CD14-positive monocyte (primary cell): Measurements from ENCODE around the gene PRM2. TPM values are rescaled to one million over a fixed set of nuclear protein-coding genes. Genes with fewer than 3 reads are reported as not detected.

Source experiments
- DNase-seq, 3 donors: peaks; one replicate each; pipeline ENCODE4 v3.0.0-alpha.2; 2011 to 2022
- H2AFZ ChIP-seq: 2 replicates; pipeline ENCODE4 v1.6.0; 2012; ENCODE audit warnings: mild to moderate bottlenecking, low read depth, low read length, inconsistent platforms; ENCODE audit not compliant: insufficient read depth, poor library complexity, severe bottlenecking
- H3K27ac ChIP-seq, 2 donors: 1 replicate in 1 of 2; 2 replicates in 1 of 2; pipeline ENCODE4 v1.5.1; 2012 to 2013; ENCODE audit warnings: low read length in 2 of 2, control low read depth in 1 of 2, inconsistent platforms in 1 of 2, low read depth in 1 of 2, mild to moderate bottlenecking in 1 of 2
- H3K27me3 ChIP-seq, 2 donors: one replicate each; pipeline versions ENCODE4 v1.6.0 to v1.6.1; 2011 to 2013; ENCODE audit warnings: low read length in 2 of 2; ENCODE audit not compliant: control insufficient read depth in 2 of 2, insufficient read depth in 2 of 2
- H3K36me3 ChIP-seq, 2 donors: replicated peaks in 1 of 2; 1 replicate in 1 of 2; 2 replicates in 1 of 2; pipeline versions ENCODE4 v1.5.1 to v1.6.1; 2012 to 2013; ENCODE audit warnings: low read length in 2 of 2, control low read depth in 1 of 2, inconsistent platforms in 1 of 2, mild to moderate bottlenecking in 1 of 2; ENCODE audit not compliant: insufficient read depth in 2 of 2, control insufficient read depth in 1 of 2
- H3K4me1 ChIP-seq, 2 donors: 1 replicate in 1 of 2; 2 replicates in 1 of 2; pipeline versions ENCODE4 v1.5.1 to v1.6.1; 2012 to 2013; ENCODE audit warnings: low read length in 2 of 2, control low read depth in 1 of 2, inconsistent platforms in 1 of 2, mild to moderate bottlenecking in 1 of 2, moderate library complexity in 1 of 2; ENCODE audit not compliant: insufficient read depth in 2 of 2, control insufficient read depth in 1 of 2
- H3K4me2 ChIP-seq: replicated peaks from 2 replicates; pipeline ENCODE3; 2012; ENCODE audit warnings: low read length, moderate library complexity, mild to moderate bottlenecking; ENCODE audit not compliant: poor library complexity, severe bottlenecking; ENCODE audit errors: extremely low read depth
- H3K4me3 ChIP-seq, 3 experiments: fragments of 200-600 bp in 1 of 3; sonication (generic) in 1 of 3; replicated peaks in 1 of 3; 1 replicate in 2 of 3; 2 replicates in 1 of 3; pipeline ENCODE4 v1.5.1; 2011 to 2013; ENCODE audit warnings: low read length in 3 of 3, mild to moderate bottlenecking in 3 of 3, control low read depth in 2 of 3, low read depth in 2 of 3, inconsistent platforms in 1 of 3, moderate library complexity in 1 of 3
- H3K79me2 ChIP-seq: 2 replicates; pipeline ENCODE4 v1.6.0; 2012; ENCODE audit warnings: mild to moderate bottlenecking, control low read depth, inconsistent platforms, low read length, moderate library complexity; ENCODE audit not compliant: insufficient read depth
- H3K9ac ChIP-seq: 2 replicates; pipeline ENCODE4 v1.6.0; 2017; ENCODE audit warnings: low read length, mild to moderate bottlenecking; ENCODE audit not compliant: insufficient read depth, poor library complexity, severe bottlenecking
- H3K9me3 ChIP-seq, 2 donors: replicated peaks in 1 of 2; 1 replicate in 1 of 2; 2 replicates in 1 of 2; pipeline versions ENCODE4 v1.5.1 to v1.6.1; 2012 to 2013; ENCODE audit warnings: low read length in 2 of 2, control low read depth in 1 of 2; ENCODE audit not compliant: control insufficient read depth in 1 of 2, insufficient read depth in 1 of 2
- H4K20me1 ChIP-seq: 2 replicates; pipeline ENCODE4 v1.6.0; 2012; ENCODE audit warnings: mild to moderate bottlenecking, low read length, control low read depth, moderate library complexity; ENCODE audit not compliant: insufficient read depth
- H3K27ac Mint-ChIP-seq, 7 donors: one replicate each; pipeline ENCODE4 v1.8.0; 2020; ENCODE audit warnings: mild to moderate bottlenecking in 7 of 7, mixed read lengths in 7 of 7, moderate library complexity in 6 of 7, inconsistent platforms in 2 of 7
- H3K27me3 Mint-ChIP-seq, 3 donors: one replicate each; pipeline ENCODE4 v1.8.0; 2021 to 2022; ENCODE audit warnings: low read depth in 3 of 3, mild to moderate bottlenecking in 3 of 3, mixed read lengths in 3 of 3, moderate library complexity in 3 of 3, inconsistent platforms in 1 of 3
- H3K36me3 Mint-ChIP-seq, 2 donors: one replicate each; pipeline ENCODE4 v1.8.0; 2020; ENCODE audit warnings: mixed read lengths in 2 of 2, inconsistent platforms in 1 of 2, mild to moderate bottlenecking in 1 of 2
- H3K4me1 Mint-ChIP-seq: one replicate; pipeline ENCODE4 v1.8.0; 2020; ENCODE audit warnings: mild to moderate bottlenecking, mixed read lengths
- H3K4me3 Mint-ChIP-seq, 2 donors: one replicate each; pipeline ENCODE4 v1.8.0; 2020; ENCODE audit warnings: mild to moderate bottlenecking in 2 of 2, mixed read lengths in 2 of 2, moderate library complexity in 1 of 2
- H3K9me3 Mint-ChIP-seq, 7 donors: one replicate each; pipeline ENCODE4 v1.8.0; 2020 to 2022; ENCODE audit warnings: mixed read lengths in 7 of 7, mild to moderate bottlenecking in 6 of 7, moderate library complexity in 6 of 7, inconsistent platforms in 2 of 7
- WGBS: methylation state at CpG from one replicate; pipeline ENCODE4 v1.1.5; 2013; ENCODE audit warnings: missing lambda C conversion rate; ENCODE audit not compliant: insufficient coverage; 5-methylcytosine and 5-hydroxymethylcytosine counted together
- intact Hi-C, 2 donors: fragments of 100-400 bp; cut with micrococcal nuclease; formaldehyde crosslinking; loops; one replicate each; pipeline versions ENCODE4 v1.15.0 to v1.15.1; 2023
- polyA plus RNA-seq, 3 donors: library from polyadenylated mRNA; depleted of rRNA in 1 of 3; unstranded in 2 of 3; stranded (reverse) in 1 of 3; fragments of 300-500 nt in 2 of 3; fragments of >200 nt in 1 of 3; fragmentation: Illumina TruSeq in 2 of 3; gene quantifications; 1 replicate in 2 of 3; 2 replicates in 1 of 3; pipeline ENCODE4 v1.2.3, GENCODE V29; 2012 to 2021
- TF ChIP-seq, protein P1 (sequence below): fragments of 200-600 bp; IDR thresholded peaks from one replicate; pipeline ENCODE4 v1.8.0; 2022; ENCODE audit warnings: antibody characterized with exemption, mild to moderate bottlenecking

Gene PRM2
- polyA plus RNA-seq, 3 donors, result not detected

- Histone ChIP-seq H4K20me1 (no peaks in the 10 kb centered on the region), H3K79me2 (no peaks in the 10 kb centered on the region), H3K9ac (no peak overlapping the region), H3K4me3 (peak overlapping the region in 1 of 3 experiments; percentile 57), H3K27ac (no peak overlapping the region), H3K9me3 (no peaks in the 10 kb centered on the region), H2AFZ (peak overlapping the region; percentile 63), H3K4me1 (peaks cover 12 to 15% of the 10 kb centered on the region in 2 donors), H3K27me3 (peaks cover 0 to 6% of the 10 kb centered on the region in 2 donors), H3K4me2 (peak overlapping the region; percentile 69), H3K36me3 (no peaks in the 10 kb centered on the region)
- Mint-ChIP-seq H3K4me1 (peaks cover 20% of the 10 kb centered on the region), H3K27ac (peak overlapping the region in 1 of 7 donors; percentile 17), H3K4me3 (peak overlapping the region; percentile 66 to 85), H3K36me3 (no peaks in the 10 kb centered on the region), H3K9me3 (peaks cover 0 to 2% (median 0%) of the 10 kb centered on the region in 7 donors), H3K27me3 (peaks cover 26 to 42% (median 40%) of the 10 kb centered on the region in 3 donors)
- intact Hi-C loops, result loop anchor here in 1 of 2 donors (5.0 kb wide), 1 partner anchor 35 kb away; no protein-coding TSS in a partner anchor
- 55% methylated on average over 2 of the region's 10 CpGs for WGBS
- no peak for DNase-seq
- TF ChIP-seq, protein P1, sequence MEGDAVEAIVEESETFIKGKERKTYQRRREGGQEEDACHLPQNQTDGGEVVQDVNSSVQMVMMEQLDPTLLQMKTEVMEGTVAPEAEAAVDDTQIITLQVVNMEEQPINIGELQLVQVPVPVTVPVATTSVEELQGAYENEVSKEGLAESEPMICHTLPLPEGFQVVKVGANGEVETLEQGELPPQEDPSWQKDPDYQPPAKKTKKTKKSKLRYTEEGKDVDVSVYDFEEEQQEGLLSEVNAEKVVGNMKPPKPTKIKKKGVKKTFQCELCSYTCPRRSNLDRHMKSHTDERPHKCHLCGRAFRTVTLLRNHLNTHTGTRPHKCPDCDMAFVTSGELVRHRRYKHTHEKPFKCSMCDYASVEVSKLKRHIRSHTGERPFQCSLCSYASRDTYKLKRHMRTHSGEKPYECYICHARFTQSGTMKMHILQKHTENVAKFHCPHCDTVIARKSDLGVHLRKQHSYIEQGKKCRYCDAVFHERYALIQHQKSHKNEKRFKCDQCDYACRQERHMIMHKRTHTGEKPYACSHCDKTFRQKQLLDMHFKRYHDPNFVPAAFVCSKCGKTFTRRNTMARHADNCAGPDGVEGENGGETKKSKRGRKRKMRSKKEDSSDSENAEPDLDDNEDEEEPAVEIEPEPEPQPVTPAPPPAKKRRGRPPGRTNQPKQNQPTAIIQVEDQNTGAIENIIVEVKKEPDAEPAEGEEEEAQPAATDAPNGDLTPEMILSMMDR, result no peak
These were observed 20.6 kb upstream of the PRM2 start for GRCh38 chr16:11296706-11297491.

GRCh38 chr16:11296351-11296705, 20.0 kb upstream of the PRM2 start:
- H3K27me3 Mint-ChIP-seq, result peaks cover 29 to 45% (median 43%) of the 10 kb centered on the region in 3 donors
- H3K27me3 ChIP-seq, result peaks cover 0 to 6% of the 10 kb centered on the region in 2 donors

More at GRCh38 chr16:11296351-11296705, 20.0 kb upstream of the PRM2 start:
- TF ChIP-seq, protein P1, result no peak
- H3K79me2 ChIP-seq, result no peaks in the 10 kb centered on the region
- WGBS, result no CpG with 5 or more reads among the region's 3 CpGs
- H3K4me2 ChIP-seq, result no peak overlapping the region
- no peak overlapping the region for H2AFZ ChIP-seq
- no peak overlapping the region for H3K27ac ChIP-seq
- H3K9me3 Mint-ChIP-seq, result peaks cover 0 to 2% (median 0%) of the 10 kb centered on the region in 7 donors
- peak overlapping the region in 1 of 7 donors; percentile 17 for H3K27ac Mint-ChIP-seq
- H3K4me3 Mint-ChIP-seq, result no peak overlapping the region
- no peak for DNase-seq
- H3K4me1 ChIP-seq, result peaks cover 12 to 15% of the 10 kb centered on the region in 2 donors
- intact Hi-C loops, result loop anchor here in 1 of 2 donors (5.0 kb wide), 1 partner anchor 36 kb away; no protein-coding TSS in a partner anchor
- peaks cover 0 to 1% of the 10 kb centered on the region in 2 donors for H3K36me3 Mint-ChIP-seq
- no peaks in the 10 kb centered on the region for H3K36me3 ChIP-seq
- no peaks in the 10 kb centered on the region for H3K9me3 ChIP-seq
- no peaks in the 10 kb centered on the region for H4K20me1 ChIP-seq
- H3K4me1 Mint-ChIP-seq, result peaks cover 20% of the 10 kb centered on the region
- no peak overlapping the region for H3K9ac ChIP-seq
- H3K4me3 ChIP-seq, result no peak overlapping the region
